ENCODE data around the gene DNM1. TPM values are rescaled to one million over a fixed set of nuclear protein-coding genes. Genes with fewer than 3 reads are reported as not detected.

The DNM1 gene
- total RNA-seq, 1 donor from 2014 or later: 34.1 TPM

DNA sequence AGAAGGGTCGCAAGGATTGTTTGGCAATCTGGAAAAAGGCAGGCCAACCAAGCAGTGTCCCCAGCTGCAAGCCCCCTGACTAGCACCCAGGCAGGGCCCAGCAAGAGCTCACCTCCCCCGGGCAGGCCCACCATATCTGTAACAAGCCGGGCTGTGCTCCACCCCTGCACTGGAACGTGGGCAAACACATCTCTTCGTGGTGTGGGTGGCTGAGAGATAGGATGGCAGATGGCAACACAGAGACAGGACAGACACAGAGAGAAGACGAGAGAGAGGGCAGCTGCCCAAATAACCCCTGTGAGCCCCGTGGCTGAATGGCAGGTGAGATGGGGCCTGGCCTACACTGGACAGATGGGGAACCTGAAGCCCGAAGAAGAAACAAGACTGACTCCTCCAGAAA is 33.7 kb upstream of the DNM1 start:
- Mint-ChIP-seq H3K4me1 (ENCODE audit: low read depth) (no peaks in the 10 kb centered on the region), H3K27ac (peak overlapping the region; percentile 77), H3K27me3 (no peaks in the 10 kb centered on the region), H3K9me3 (ENCODE audit: low read depth) (no peaks in the 10 kb centered on the region), H3K4me3 (ENCODE audit: low read depth) (no peak overlapping the region), H3K36me3 (ENCODE audit: insufficient read depth) (peaks cover 13% of the 10 kb centered on the region)
- TF ChIP-seq, protein P1, sequence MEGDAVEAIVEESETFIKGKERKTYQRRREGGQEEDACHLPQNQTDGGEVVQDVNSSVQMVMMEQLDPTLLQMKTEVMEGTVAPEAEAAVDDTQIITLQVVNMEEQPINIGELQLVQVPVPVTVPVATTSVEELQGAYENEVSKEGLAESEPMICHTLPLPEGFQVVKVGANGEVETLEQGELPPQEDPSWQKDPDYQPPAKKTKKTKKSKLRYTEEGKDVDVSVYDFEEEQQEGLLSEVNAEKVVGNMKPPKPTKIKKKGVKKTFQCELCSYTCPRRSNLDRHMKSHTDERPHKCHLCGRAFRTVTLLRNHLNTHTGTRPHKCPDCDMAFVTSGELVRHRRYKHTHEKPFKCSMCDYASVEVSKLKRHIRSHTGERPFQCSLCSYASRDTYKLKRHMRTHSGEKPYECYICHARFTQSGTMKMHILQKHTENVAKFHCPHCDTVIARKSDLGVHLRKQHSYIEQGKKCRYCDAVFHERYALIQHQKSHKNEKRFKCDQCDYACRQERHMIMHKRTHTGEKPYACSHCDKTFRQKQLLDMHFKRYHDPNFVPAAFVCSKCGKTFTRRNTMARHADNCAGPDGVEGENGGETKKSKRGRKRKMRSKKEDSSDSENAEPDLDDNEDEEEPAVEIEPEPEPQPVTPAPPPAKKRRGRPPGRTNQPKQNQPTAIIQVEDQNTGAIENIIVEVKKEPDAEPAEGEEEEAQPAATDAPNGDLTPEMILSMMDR (IDR thresholded peaks at IDR 0.05; ENCODE audit: unreplicated experiment): no peak
- no peak for DNase-seq (ENCODE audit: low spot score, unreplicated experiment)

DNA sequence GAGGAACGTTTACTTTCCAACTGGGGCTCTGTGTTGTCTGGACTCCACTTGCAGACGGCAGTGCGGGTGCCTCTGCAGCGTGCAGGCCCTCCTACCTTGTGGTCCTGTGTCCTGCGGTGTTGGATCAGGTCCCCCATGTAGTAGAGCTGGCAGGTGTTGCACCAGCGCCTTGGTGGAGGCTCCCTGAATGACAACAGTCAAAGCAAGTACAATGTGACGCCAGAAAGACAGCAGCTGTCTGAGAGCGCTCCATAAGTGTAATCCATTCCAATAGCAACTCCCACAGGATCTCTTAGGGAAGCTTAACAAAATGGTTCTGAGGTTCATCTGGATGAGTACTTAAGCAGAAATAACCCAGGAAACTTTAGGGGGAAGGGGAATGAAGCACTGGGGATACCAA is 33.3 kb upstream of the DNM1 start:
- no peak overlapping the region for H3K27ac Mint-ChIP-seq
- H3K4me3 Mint-ChIP-seq (ENCODE audit: low read depth): no peak overlapping the region
- no peaks in the 10 kb centered on the region for H3K9me3 Mint-ChIP-seq (ENCODE audit: low read depth)
- TF ChIP-seq, protein P1 (IDR thresholded peaks at IDR 0.05; ENCODE audit: unreplicated experiment): no peak
- DNase-seq (ENCODE audit: low spot score, unreplicated experiment): no peak
- no peaks in the 10 kb centered on the region for H3K4me1 Mint-ChIP-seq (ENCODE audit: low read depth)
- H3K27me3 Mint-ChIP-seq: no peaks in the 10 kb centered on the region
- peaks cover 15% of the 10 kb centered on the region for H3K36me3 Mint-ChIP-seq (ENCODE audit: insufficient read depth)

DNA sequence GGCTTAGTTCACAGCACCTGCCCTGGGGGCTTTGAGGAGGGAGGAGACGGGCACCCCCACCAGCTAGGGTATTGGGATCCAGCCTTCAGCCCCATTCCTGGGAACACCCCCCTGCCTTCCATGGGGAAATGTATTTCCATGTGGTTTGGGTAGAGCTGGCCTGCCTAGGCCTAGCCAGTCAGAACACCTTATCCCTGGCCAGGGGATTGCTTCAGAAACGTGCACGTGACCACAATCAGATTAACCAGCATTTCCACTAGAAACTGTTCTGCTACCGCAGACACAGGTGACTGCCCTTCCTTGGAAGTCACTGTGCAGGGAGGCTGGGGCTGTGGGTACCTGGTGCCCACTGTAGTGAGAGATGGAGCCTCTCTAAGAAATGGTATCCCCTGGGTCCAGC is 29.1 kb upstream of the DNM1 start:
- Mint-ChIP-seq H3K27ac (no peak overlapping the region), H3K4me1 (ENCODE audit: low read depth) (no peaks in the 10 kb centered on the region)

DNA sequence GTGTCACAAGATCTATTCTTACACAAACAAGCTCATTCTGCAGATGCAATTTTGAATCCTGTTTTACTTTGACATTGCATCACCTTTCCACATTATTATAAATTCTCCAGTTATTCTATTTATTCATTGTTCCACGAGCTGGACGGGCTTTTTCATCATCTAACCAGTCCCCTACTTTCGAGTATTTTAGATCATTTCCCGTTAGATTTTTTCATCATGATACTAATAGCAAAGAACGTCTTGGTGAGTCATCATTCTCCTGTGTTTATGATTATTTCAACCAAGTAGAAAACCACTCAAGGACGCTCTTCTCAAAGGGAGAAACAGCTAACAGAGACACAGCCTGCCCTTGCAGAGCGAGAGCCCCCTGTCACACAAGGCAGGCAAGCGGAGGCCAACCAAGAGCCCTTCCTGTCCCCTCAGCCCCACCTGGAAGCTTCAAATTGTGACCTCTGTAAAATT is 28.0 kb upstream of the DNM1 start:
- TF ChIP-seq, protein P1 (IDR thresholded peaks at IDR 0.05; ENCODE audit: unreplicated experiment): no peak
- no peak overlapping the region for H3K27ac Mint-ChIP-seq
- DNase-seq (ENCODE audit: low spot score, unreplicated experiment): no peak
- no peaks in the 10 kb centered on the region for H3K9me3 Mint-ChIP-seq (ENCODE audit: low read depth)
- H3K4me3 Mint-ChIP-seq (ENCODE audit: low read depth): no peak overlapping the region
- no peaks in the 10 kb centered on the region for H3K27me3 Mint-ChIP-seq
- H3K36me3 Mint-ChIP-seq (ENCODE audit: insufficient read depth): peaks cover 25% of the 10 kb centered on the region
- no peaks in the 10 kb centered on the region for H3K4me1 Mint-ChIP-seq (ENCODE audit: low read depth)

More for the DNA sequence above, 29.1 kb upstream of the DNM1 start:
- DNase-seq (ENCODE audit: low spot score, unreplicated experiment): no peak
- H3K36me3 Mint-ChIP-seq (ENCODE audit: insufficient read depth): peaks cover 16% of the 10 kb centered on the region
- no peak overlapping the region for H3K4me3 Mint-ChIP-seq (ENCODE audit: low read depth)
- H3K9me3 Mint-ChIP-seq (ENCODE audit: low read depth): no peaks in the 10 kb centered on the region
- TF ChIP-seq, protein P1 (IDR thresholded peaks at IDR 0.05; ENCODE audit: unreplicated experiment): no peak
- H3K27me3 Mint-ChIP-seq: no peaks in the 10 kb centered on the region

DNA sequence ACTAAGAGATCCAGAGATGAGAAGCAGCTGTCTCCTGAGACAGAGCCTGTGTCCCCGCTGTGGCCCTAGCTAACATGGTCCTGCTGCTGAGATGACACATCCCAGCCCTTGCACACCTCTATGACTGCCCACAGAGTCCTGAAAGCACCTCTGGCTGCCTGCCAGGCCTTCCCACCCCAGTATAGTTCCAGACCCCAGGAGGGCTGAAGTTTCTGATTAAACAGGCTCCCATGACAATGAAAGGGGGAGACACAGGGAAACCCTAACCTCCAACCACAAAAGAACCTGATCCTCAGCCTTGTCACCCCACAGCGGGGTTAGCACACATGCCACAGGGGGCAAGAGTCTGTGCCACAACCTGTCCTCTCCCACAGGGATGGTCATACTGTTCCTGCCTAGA is 27.5 kb upstream of the DNM1 start:
- peaks cover 27% of the 10 kb centered on the region for H3K36me3 Mint-ChIP-seq (ENCODE audit: insufficient read depth)
- no peak for DNase-seq (ENCODE audit: low spot score, unreplicated experiment)
- no peak overlapping the region for H3K27ac Mint-ChIP-seq
- no peaks in the 10 kb centered on the region for H3K9me3 Mint-ChIP-seq (ENCODE audit: low read depth)
- TF ChIP-seq, protein P1 (IDR thresholded peaks at IDR 0.05; ENCODE audit: unreplicated experiment): no peak
- no peak overlapping the region for H3K4me3 Mint-ChIP-seq (ENCODE audit: low read depth)
- no peaks in the 10 kb centered on the region for H3K27me3 Mint-ChIP-seq
- H3K4me1 Mint-ChIP-seq (ENCODE audit: low read depth): no peaks in the 10 kb centered on the region

Measured in progenitor cell of endocrine pancreas (in vitro differentiated cells).